Measurements from ENCODE around the gene SHBG. TPM values are rescaled to one million over a fixed set of nuclear protein-coding genes. Genes with fewer than 3 reads are reported as not detected.
"Not testable (repeated sequence)": the region's sequence is repeated elsewhere in the genome, so short reads cannot be mapped to it uniquely, and the experiment has no call there.

The SHBG gene
- total RNA-seq, 4 donors from 2014 or later: 0.37 to 2.5 TPM; not detected in 2

- DNase-seq (ENCODE audit: low spot score) (no peak), ATAC-seq (ENCODE audit: low FRiP score) (no peak)
- TF ChIP-seq CTCF (IDR thresholded peaks at IDR 0.05): no peak
Observed at GRCh38 chr17:7592422-7593021, 37.4 kb upstream of the SHBG start.

GRCh38 chr17:7593296-7593695 is 36.6 kb upstream of the SHBG start:
- no peak for TF ChIP-seq CTCF (IDR thresholded peaks at IDR 0.05)
- no peak for ATAC-seq (ENCODE audit: low FRiP score)
- no peak for DNase-seq (ENCODE audit: low spot score)

GRCh38 chr17:7597561-7597960 is 32.4 kb upstream of the SHBG start:
- ATAC-seq (ENCODE audit: low FRiP score); DNase-seq (ENCODE audit: low spot score): not testable (repeated sequence)

GRCh38 chr17:7606280-7606679 is 23.7 kb upstream of the SHBG start:
- TF ChIP-seq CTCF (IDR thresholded peaks at IDR 0.05): no peak
- DNase-seq (ENCODE audit: low spot score) (no peak), ATAC-seq (ENCODE audit: low FRiP score) (no peak)

GRCh38 chr17:7610641-7611040 is 19.3 kb upstream of the SHBG start:
- DNase-seq (ENCODE audit: low spot score) (no peak), ATAC-seq (ENCODE audit: low FRiP score) (no peak)
- TF ChIP-seq CTCF (IDR thresholded peaks at IDR 0.05): no peak

- ATAC-seq (ENCODE audit: low FRiP score) (no peak), DNase-seq (ENCODE audit: low spot score) (no peak)
- no peak for TF ChIP-seq CTCF (IDR thresholded peaks at IDR 0.05)
Observed at GRCh38 chr17:7611635-7612293, 18.2 kb upstream of the SHBG start.

- no peak for TF ChIP-seq CTCF (IDR thresholded peaks at IDR 0.05)
- no peak for ATAC-seq (ENCODE audit: low FRiP score)
Observed at GRCh38 chr17:7612294-7612640, 17.7 kb upstream of the SHBG start.

More at GRCh38 chr17:7612294-7612640, 17.7 kb upstream of the SHBG start:
- DNase-seq (ENCODE audit: low spot score): no peak

Measured in omental fat pad (tissue), 4 donors.